ENCODE results near the gene HAUS7.

The HAUS7 gene

GRCh38 chrX:153445856-153446635, 24.3 kb downstream of the HAUS7 start, which contains the start of gene TREX2:
Gene TREX2, minus strand, starts transcription at chrX:153446056. Its CDS starts 626 bp downstream, at chrX:153445430.
- in situ Hi-C loops (cut with HindIII; ENCODE audit: low pct_ligation_motif_present, low pct_unique_long_range_greater_than_20kb, low sequenced_read_pairs): no loop called here
- DNase-seq: no peak

DNA sequence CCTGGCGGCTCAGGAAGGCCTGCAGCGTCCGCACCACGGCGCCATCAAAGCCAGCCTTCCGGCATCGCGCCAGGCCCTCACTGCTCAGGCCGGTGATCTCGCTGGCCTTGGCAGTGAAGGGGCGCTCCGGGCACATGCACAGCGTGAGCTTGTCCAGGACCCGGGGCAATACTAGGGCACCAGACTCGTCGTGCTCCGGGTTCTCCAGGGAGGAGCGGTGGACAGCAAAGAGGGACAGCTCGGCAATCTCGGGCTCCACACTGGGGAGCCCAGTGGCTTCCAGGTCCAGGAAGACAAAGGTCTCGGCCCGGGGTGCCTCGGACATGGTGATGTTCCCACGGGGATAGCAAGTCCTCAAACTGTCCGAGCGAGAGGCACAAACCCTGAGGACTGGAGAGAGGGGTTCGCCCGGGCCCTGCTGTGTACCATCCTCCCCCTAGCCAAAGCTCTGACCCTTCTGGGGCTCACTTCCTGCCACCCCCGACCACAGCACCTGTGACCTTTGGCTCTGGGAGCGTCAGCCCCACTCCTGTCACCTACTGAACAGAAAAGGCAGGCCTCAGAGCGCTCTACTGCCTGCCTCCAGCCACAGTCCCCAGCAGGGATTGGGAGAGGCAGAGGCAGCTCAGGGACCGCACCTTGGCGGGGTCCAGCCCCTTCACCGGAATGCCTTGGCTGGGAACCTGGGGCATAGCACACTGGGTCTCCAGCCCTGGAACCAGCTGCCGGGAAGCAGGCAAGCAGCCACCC, 25.1 kb downstream of the HAUS7 start:
- DNase-seq: no peak
- in situ Hi-C loops (cut with HindIII; ENCODE audit: low pct_ligation_motif_present, low pct_unique_long_range_greater_than_20kb, low sequenced_read_pairs): no loop called here

DNA sequence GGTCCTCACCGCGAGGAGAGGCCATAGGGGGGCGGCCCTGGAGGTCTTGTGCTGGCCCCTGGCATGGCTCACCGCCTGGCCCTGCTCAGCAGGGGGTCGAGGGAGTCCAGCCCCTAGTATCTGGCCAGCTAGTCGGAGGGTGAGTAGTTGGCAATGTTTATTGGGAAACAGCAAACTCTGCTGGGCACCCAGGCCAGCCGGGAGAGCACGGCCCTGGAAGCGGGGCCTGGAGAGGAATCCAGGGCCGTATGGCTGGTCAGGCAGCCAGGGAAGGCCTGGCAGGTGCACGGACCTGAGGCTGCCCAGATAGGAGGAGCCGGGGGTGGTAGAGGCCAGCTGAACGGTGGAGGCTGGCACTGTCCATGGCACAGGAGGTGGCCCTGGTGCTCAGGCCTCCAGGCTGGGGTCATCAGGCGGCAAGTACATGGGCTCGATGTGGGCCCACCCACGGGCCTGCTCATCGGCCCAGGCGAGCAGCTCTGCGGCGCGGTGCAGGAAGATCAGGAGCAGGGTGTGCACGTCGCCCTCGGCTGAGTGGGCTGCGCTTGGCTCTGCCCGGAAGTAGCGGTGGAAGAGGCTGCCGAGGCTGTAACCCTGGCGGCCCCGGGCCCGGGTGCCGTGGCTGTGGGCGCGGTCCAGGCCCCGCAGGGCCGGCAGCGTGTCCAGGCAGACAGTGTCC, 25.9 kb downstream of the HAUS7 start:
- in situ Hi-C loops (cut with HindIII; ENCODE audit: low pct_ligation_motif_present, low pct_unique_long_range_greater_than_20kb, low sequenced_read_pairs): no loop called here

DNA sequence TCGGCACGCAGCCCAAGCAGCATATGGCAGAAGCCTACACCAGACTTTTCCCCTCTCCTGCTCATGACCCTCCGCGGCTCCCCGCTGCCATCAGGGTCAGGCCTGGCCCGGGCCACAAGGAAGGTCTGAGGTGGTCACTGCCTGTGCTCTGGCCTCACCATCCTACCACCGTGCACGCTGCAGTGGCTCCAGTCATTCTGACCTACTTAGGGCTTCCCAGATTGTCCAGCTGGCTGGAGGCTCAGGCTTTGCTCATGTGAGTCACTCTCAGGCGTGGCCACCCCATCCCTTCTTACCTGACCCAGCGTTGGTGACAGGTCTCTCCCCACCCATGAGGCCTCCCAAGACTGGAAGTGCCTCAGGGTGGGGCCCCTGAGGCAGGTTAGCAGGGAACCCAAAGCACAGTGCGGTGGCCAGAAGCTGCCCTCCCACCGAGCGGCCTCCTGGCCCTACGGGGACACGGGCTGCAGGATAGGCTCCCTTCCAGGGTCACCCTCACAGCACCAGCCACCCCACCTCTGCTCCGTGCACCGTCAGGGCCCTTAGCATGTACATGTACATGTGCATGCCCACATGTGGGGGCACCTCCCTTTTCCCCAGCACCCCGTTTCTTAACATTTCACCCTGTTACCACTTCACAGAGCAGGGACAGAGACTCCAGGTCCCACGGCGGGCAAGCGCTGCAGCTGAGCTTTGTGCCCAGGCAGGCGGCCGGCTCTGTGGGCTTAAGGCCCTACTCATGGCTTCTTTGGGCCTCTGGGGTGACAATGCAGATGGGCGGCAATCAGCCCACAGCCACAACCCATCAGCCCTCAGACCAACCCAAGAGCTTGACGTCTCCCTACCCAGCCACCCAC, 26.7 kb downstream of the HAUS7 start:
- in situ Hi-C loops (cut with HindIII; ENCODE audit: low pct_ligation_motif_present, low pct_unique_long_range_greater_than_20kb, low sequenced_read_pairs): no loop called here
- no peak for DNase-seq

More for the DNA sequence above, 25.9 kb downstream of the HAUS7 start:
- no peak for DNase-seq

DNA sequence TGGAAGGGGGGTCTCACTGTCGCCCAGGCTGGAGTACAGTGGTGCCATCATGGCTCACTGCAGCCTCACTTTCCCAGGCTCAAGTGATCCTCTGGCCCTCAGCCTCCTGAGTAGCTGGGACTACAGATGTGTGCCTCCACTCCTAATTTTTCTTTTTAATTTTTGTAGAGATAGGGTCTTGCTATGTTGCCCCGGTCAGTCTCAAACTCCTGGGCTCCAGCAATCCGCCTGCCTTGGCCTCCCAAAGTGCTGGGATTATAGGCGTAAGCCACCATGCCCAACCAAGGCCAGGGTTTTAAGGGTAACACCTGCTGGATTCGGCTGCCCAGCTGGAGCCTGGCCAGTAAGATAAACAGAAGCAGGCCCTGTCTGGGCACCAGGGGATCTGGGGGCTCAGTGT, 27.9 kb downstream of the HAUS7 start:
- no peak for DNase-seq
- in situ Hi-C loops (cut with HindIII; ENCODE audit: low pct_ligation_motif_present, low pct_unique_long_range_greater_than_20kb, low sequenced_read_pairs): no loop called here

- in situ Hi-C loops (cut with HindIII; ENCODE audit: low pct_ligation_motif_present, low pct_unique_long_range_greater_than_20kb, low sequenced_read_pairs): no loop called here
- DNase-seq: no peak
These were observed 28.4 kb downstream of the HAUS7 start for GRCh38 chrX:153441981-153442380.

DNA sequence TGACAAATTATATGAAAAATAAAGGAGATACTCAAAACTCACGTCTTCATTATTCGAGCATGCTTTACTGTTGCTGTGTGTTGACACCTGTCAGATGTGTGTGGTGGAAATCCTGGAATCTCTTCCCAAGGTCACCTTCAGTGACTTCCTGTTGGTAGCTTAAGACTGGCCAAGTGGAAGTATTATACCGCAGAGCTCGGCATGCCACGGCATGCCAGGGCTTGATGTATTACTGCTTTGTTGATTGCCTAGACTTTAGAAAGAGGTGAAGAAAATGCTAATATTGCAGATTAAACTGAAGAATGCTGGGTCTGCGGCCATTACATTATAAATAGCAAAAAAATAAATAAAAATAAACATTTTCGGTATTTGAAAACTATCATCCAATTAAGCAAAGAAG, 29.1 kb downstream of the HAUS7 start:
- in situ Hi-C loops (cut with HindIII; ENCODE audit: low pct_ligation_motif_present, low pct_unique_long_range_greater_than_20kb, low sequenced_read_pairs): no loop called here
- no peak for DNase-seq

DNA sequence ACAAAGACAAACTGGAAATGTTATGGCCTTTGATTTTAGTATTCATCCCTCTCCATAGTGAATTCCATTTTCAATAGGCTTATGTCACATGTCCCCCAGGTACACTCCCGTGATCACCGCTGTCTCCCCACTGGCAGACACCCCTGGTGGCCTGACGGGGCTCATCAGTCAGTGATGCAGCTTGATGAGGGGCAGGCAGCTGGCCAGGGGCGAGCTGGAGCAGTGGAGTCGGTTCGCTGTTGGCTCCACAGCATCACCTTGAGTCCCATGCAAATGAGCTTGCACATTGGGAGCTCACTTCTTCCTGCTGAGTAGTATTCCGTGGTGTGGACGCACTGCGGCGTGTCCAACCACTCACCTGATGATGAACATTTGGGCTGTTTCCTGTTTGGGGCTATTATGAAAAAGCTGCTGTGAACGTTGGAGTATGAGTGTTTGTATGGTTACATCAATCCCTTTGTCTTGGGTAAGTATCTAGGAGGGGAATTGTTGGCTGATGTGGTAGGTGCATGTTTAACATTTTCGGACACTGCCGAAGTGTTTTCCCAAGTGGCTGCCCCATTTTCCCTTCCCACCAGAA, 29.7 kb downstream of the HAUS7 start:
- DNase-seq: no peak
- in situ Hi-C loops (cut with HindIII; ENCODE audit: low pct_ligation_motif_present, low pct_unique_long_range_greater_than_20kb, low sequenced_read_pairs): no loop called here

- in situ Hi-C loops (cut with HindIII; ENCODE audit: low pct_ligation_motif_present, low pct_unique_long_range_greater_than_20kb, low sequenced_read_pairs): no loop called here
- no peak for DNase-seq
These were observed 30.4 kb downstream of the HAUS7 start for GRCh38 chrX:153439977-153440376.

- peak; percentile 5 for DNase-seq
- in situ Hi-C loops (cut with HindIII; ENCODE audit: low pct_ligation_motif_present, low pct_unique_long_range_greater_than_20kb, low sequenced_read_pairs): no loop called here
These were observed 31.8 kb downstream of the HAUS7 start for GRCh38 chrX:153438532-153438931.

- in situ Hi-C loops (cut with HindIII; ENCODE audit: low pct_ligation_motif_present, low pct_unique_long_range_greater_than_20kb, low sequenced_read_pairs): no loop called here
- no peak for DNase-seq
These were observed 34.5 kb downstream of the HAUS7 start for GRCh38 chrX:153435845-153436244.

GRCh38 chrX:153434801-153435200, 35.6 kb downstream of the HAUS7 start:
- in situ Hi-C loops (cut with HindIII; ENCODE audit: low pct_ligation_motif_present, low pct_unique_long_range_greater_than_20kb, low sequenced_read_pairs): no loop called here
- peak; percentile 44 for DNase-seq

GRCh38 chrX:153433781-153434285, 36.5 kb downstream of the HAUS7 start:
- in situ Hi-C loops (cut with HindIII; ENCODE audit: low pct_ligation_motif_present, low pct_unique_long_range_greater_than_20kb, low sequenced_read_pairs): no loop called here
- no peak for DNase-seq

GRCh38 chrX:153433161-153433680, 37.2 kb downstream of the HAUS7 start:
- DNase-seq: no peak
- in situ Hi-C loops (cut with HindIII; ENCODE audit: low pct_ligation_motif_present, low pct_unique_long_range_greater_than_20kb, low sequenced_read_pairs): no loop called here

DNA sequence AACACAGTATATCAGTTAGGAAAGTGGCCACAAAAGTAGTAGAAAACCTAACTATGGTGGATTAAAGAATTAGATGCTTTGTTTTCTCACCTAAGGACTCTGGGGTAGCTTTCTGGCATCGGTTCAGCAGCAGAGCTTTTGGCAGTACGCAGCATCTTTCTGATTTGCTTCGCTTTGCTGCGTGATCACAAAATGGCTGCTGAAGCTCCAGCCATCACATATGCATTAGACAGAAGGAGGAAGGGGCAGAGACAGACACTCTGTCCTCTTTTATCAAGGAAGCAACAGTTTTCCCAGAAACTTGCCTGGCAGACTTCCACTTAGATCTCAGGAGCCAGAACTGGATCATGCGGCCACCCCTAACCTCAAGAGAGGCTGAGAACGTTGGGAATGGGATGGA, 39.6 kb downstream of the HAUS7 start:
- in situ Hi-C loops (cut with HindIII; ENCODE audit: low pct_ligation_motif_present, low pct_unique_long_range_greater_than_20kb, low sequenced_read_pairs): no loop called here

GRCh38 chrX:153426204-153426603, 44.2 kb downstream of the HAUS7 start:
- no peak for DNase-seq
- in situ Hi-C loops (cut with HindIII; ENCODE audit: low pct_ligation_motif_present, low pct_unique_long_range_greater_than_20kb, low sequenced_read_pairs): no loop called here

More for the DNA sequence above, 39.6 kb downstream of the HAUS7 start:
- no peak for DNase-seq

GRCh38 chrX:153423652-153424051, 46.7 kb downstream of the HAUS7 start:
- no peak for DNase-seq
- in situ Hi-C loops (cut with HindIII; ENCODE audit: low pct_ligation_motif_present, low pct_unique_long_range_greater_than_20kb, low sequenced_read_pairs): no loop called here

DNA sequence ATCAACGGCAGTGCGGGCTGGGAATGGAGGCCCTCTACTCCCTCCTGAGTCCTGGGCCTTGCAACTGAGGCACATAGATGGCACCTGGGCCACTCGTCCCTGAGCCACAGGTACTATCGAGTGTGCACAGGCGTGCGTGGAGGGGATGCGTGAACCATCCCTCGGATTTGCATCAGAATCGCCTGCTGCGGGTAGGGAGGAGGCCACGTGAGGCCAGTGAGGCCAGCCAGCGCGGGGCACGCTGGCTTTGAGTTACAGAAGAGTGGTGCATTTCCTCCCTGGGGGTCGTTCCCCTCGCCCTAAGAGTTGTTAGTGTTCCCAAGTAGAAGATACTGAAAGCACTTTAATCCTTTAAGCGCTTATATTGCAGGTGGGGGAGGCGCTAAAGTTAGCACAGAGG, 48.5 kb downstream of the HAUS7 start:
- in situ Hi-C loops (cut with HindIII; ENCODE audit: low pct_ligation_motif_present, low pct_unique_long_range_greater_than_20kb, low sequenced_read_pairs): no loop called here
- DNase-seq: no peak
